NCI-H128 (cell line): ENCODE measurements around the gene KPNB1.

Experiments
- DNase-seq: peaks from one replicate; lab custom pipeline; 2025; ENCODE audit not compliant: unreplicated experiment; lab: John Stamatoyannopoulos, UW

The KPNB1 gene

DNA sequence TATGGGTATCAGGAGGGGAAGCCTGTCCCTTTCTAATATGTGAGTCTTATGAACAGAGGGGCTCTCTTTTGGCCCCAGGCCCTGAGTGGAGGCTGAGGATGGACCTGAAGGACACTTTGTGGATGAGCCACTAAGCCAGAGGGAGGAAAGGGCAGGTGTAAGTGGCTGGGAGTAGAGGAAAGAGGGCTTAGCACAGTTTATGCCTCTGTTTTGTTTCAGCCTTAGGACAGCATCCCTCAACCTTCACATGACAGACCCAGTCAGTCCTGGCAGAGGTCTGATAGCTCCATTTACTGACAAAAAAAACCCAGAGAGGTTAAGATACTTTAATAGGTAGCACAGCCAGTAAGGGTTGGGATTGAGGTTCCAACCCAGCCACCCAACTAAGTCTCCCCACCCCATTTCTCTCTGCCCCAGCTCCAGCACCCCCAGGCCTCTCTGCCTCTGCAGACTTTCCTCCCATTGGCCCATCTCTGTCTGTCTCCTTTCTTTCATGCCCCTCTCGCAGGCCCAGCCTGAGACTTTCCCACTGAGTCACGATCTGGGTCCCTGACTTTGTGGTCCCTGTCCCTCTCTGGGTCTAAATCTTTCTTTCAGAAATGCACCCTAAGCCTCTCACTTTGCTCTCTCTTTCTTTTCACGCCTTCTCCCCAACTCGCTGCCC lies 78.6 kb downstream of the KPNB1 start:
- DNase-seq = no peak

GRCh38 chr17:47729476-47729875 lies 79.8 kb downstream of the KPNB1 start:
- no peak for DNase-seq

GRCh38 chr17:47730681-47731080 lies 81.0 kb downstream of the KPNB1 start:
- DNase-seq = no peak

GRCh38 chr17:47731396-47731795 lies 81.7 kb downstream of the KPNB1 start:
- DNase-seq = no peak

- no peak for DNase-seq
Measured at GRCh38 chr17:47732399-47733046, 82.8 kb downstream of the KPNB1 start.

- no peak for DNase-seq
Measured at GRCh38 chr17:47733047-47733673, 83.4 kb downstream of the KPNB1 start, which contains the start of gene TBX21. TBX21 (plus strand) TSS chr17:47733236; CDS start chr17:47733455, 219 bp downstream.

GRCh38 chr17:47733674-47734410 lies 84.1 kb downstream of the KPNB1 start:
- DNase-seq = no peak

DNA sequence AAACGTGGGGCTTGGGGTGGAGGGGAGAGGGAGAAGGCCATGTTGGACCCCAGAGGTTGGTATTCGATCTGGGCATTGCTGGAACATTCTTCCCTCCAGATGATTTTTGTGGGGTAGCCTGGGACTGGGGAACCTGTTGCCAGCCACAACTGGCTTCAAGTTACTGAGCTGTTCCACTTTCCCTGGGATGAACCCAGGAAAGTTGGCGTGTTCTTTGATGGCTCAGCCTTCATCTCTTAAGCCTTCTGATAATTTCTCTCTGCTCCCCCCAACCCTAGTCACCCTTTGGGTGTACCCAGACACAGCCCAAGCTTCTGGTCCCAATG lies 85.4 kb downstream of the KPNB1 start:
- DNase-seq = no peak
